ENCODE measurements around the gene COG5. TPM values are rescaled to one million over a fixed set of nuclear protein-coding genes. Genes with fewer than 3 reads are reported as not detected.
"Not testable (repeated sequence)": the region's sequence is repeated elsewhere in the genome, so short reads cannot be mapped to it uniquely, and the experiment has no call there.

COG5 gene
- total RNA-seq, 1 experiment from 2014 or later = 31.1 TPM

- DNase-seq (ENCODE audit: low read depth) = no peak
These were observed 403.3 kb downstream of the COG5 start for GRCh38 chr7:107160389-107160788.

- DNase-seq (ENCODE audit: low read depth) = no peak
These were observed 405.7 kb downstream of the COG5 start for GRCh38 chr7:107158028-107158427.

GRCh38 chr7:107157091-107157490, 406.6 kb downstream of the COG5 start:
- DNase-seq (ENCODE audit: low read depth) = no peak

- DNase-seq (ENCODE audit: low read depth) = not testable (repeated sequence)
These were observed 408.0 kb downstream of the COG5 start for GRCh38 chr7:107155726-107156125.

GRCh38 chr7:107154826-107155225, 408.9 kb downstream of the COG5 start:
- DNase-seq (ENCODE audit: low read depth) = no peak

- peak; percentile 42 for DNase-seq (ENCODE audit: low read depth)
These were observed 411.7 kb downstream of the COG5 start for GRCh38 chr7:107152011-107152410.

Other genes starting within 250 kb of the COG5 start
- gene GPR22, start 93.9 kb downstream of the COG5 start, total RNA-seq (2014; rRNA removed) = not detected in 2 replicates
- gene DUS4L, start 51 bp upstream of the COG5 start, total RNA-seq (2014; rRNA removed) = 13.9 and 17.8 TPM in 2 replicates
- 214 and 242 TPM in 2 replicates for gene BCAP29, start 16.3 kb upstream of the COG5 start, total RNA-seq (2014; rRNA removed)
- 34.8 and 59.2 TPM in 2 replicates for gene SLC26A4, start 96.9 kb upstream of the COG5 start, total RNA-seq (2014; rRNA removed)
- 37.6 and 42.8 TPM in 2 replicates for gene CBLL1, start 180.2 kb upstream of the COG5 start, total RNA-seq (2014; rRNA removed)
- not detected in 2 replicates for gene SLC26A3, start 239.3 kb upstream of the COG5 start, total RNA-seq (2014; rRNA removed)

Measured in LHCN-M2 (cell line).